ENCODE measurements around the gene CDKN1C.
"Not testable (repeated sequence)": the region's sequence is repeated elsewhere in the genome, so short reads cannot be mapped to it uniquely, and the experiment has no call there.

Gene CDKN1C

GRCh38 chr11:2909133-2909902, 23.7 kb upstream of the CDKN1C start:
- DNase-seq (ENCODE audit: low spot score), result no peak

GRCh38 chr11:2908130-2908529, 22.6 kb upstream of the CDKN1C start:
- DNase-seq (ENCODE audit: low spot score), result no peak

GRCh38 chr11:2905299-2905698, 19.7 kb upstream of the CDKN1C start:
- DNase-seq (ENCODE audit: low spot score), result not testable (repeated sequence)

- DNase-seq (ENCODE audit: low spot score), result no peak
These were observed 18.8 kb upstream of the CDKN1C start for GRCh38 chr11:2904153-2905052.

- no peak for DNase-seq (ENCODE audit: low spot score)
These were observed 18.1 kb upstream of the CDKN1C start for GRCh38 chr11:2903672-2904011.

- no peak for DNase-seq (ENCODE audit: low spot score)
These were observed 17.5 kb upstream of the CDKN1C start for GRCh38 chr11:2902784-2903671.

- DNase-seq (ENCODE audit: low spot score), result peak; percentile 88
These were observed 16.5 kb upstream of the CDKN1C start for GRCh38 chr11:2901854-2902783.

- no peak for DNase-seq (ENCODE audit: low spot score)
These were observed 15.7 kb upstream of the CDKN1C start for GRCh38 chr11:2901196-2901796.

GRCh38 chr11:2899080-2899783, 13.7 kb upstream of the CDKN1C start:
- DNase-seq (ENCODE audit: low spot score), result no peak

- peak; percentile 63 for DNase-seq (ENCODE audit: low spot score)
These were observed 12.9 kb upstream of the CDKN1C start for GRCh38 chr11:2898366-2899079.

GRCh38 chr11:2897048-2897447, 11.5 kb upstream of the CDKN1C start:
- no peak for DNase-seq (ENCODE audit: low spot score)

GRCh38 chr11:2896047-2896446, 10.5 kb upstream of the CDKN1C start:
- DNase-seq (ENCODE audit: low spot score), result no peak

- no peak for DNase-seq (ENCODE audit: low spot score)
These were observed 8.4 kb upstream of the CDKN1C start for GRCh38 chr11:2893935-2894334.

- DNase-seq (ENCODE audit: low spot score), result no peak
These were observed 7.5 kb upstream of the CDKN1C start for GRCh38 chr11:2892967-2893528.

GRCh38 chr11:2892215-2892966, 6.8 kb upstream of the CDKN1C start:
- peak; percentile 45 for DNase-seq (ENCODE audit: low spot score)

GRCh38 chr11:2891326-2892214, 6.0 kb upstream of the CDKN1C start:
- DNase-seq (ENCODE audit: low spot score), result no peak
